Left kidney (tissue), 2 donors: ENCODE measurements around the gene CDKN2C. TPM values are rescaled to one million over a fixed set of nuclear protein-coding genes. Genes with fewer than 3 reads are reported as not detected.

ENCODE experiments used
- DNase-seq: peaks from one replicate; pipeline ENCODE4 v3.0.0-alpha.2; 2013
- polyA plus RNA-seq: library from polyadenylated mRNA; unstranded; fragments of 120-200 nt; gene quantifications from one replicate; pipeline ENCODE4 v1.2.1, GENCODE V29; 2013; ENCODE audit not compliant: insufficient read length

CDKN2C gene
- polyA plus RNA-seq, 1 donor: 12.4 TPM

GRCh38 chr1:50959913-50960844 is 9.9 kb upstream of the CDKN2C start, which contains the start of gene FAF1:
Gene FAF1, minus strand, starts transcription at chr1:50960267. Its CDS starts 456 bp downstream, at chr1:50959811.
- peak; percentile 95 for DNase-seq

GRCh38 chr1:50964863-50965262 is 5.2 kb upstream of the CDKN2C start:
- no peak for DNase-seq

- DNase-seq: no peak
Observed at GRCh38 chr1:50966991-50967390, 3.1 kb upstream of the CDKN2C start.

GRCh38 chr1:50967416-50968157 is 2.5 kb upstream of the CDKN2C start:
- no peak for DNase-seq

- peak; percentile 81 for DNase-seq
Observed at GRCh38 chr1:50968158-50968820, 1.8 kb upstream of the CDKN2C start.

- DNase-seq: no peak
Observed at GRCh38 chr1:50968821-50969610, 1.0 kb upstream of the CDKN2C start.

GRCh38 chr1:50970509-50970887 is 453 bp downstream of the CDKN2C start:
- DNase-seq: no peak

GRCh38 chr1:50970931-50971582 is 1.0 kb downstream of the CDKN2C start:
- DNase-seq: no peak

GRCh38 chr1:50971748-50972305 is 1.8 kb downstream of the CDKN2C start:
- DNase-seq: no peak

GRCh38 chr1:50972766-50973165 is 2.7 kb downstream of the CDKN2C start:
- DNase-seq: no peak

DNA sequence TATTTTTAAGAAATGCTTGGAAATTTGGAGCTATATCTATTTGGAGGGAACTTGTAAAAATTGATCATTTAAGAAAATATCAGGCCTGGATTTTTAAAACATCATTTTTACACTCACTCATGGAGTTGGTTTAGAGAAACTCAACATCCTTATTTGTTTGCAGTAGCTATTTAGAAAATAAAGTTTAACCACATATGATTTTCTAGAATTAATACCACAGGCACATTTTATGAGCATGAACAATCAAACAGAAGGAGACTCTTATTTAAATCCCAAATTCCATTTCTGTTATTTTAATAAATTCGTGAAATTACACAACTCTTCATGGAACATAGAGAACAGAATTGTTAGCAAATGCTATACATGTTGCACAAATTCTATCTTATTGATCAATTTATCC is 3.2 kb downstream of the CDKN2C start:
- DNase-seq: no peak

DNA sequence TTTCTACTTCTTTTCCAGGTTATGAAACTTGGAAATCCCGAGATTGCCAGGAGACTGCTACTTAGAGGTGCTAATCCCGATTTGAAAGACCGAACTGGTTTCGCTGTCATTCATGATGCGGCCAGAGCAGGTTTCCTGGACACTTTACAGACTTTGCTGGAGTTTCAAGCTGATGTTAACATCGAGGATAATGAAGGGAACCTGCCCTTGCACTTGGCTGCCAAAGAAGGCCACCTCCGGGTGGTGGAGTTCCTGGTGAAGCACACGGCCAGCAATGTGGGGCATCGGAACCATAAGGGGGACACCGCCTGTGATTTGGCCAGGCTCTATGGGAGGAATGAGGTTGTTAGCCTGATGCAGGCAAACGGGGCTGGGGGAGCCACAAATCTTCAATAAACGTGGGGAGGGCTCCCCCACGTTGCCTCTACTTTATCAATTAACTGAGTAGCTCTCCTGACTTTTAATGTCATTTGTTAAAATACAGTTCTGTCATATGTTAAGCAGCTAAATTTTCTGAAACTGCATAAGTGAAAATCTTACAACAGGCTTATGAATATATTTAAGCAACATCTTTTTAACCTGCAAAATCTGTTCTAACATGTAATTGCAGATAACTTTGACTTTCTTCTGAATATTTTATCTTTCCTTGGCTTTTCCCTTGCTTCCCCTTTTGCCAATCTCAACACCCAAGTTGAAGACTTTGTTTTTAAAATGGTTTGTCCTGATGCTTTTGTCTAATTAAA is 4.0 kb downstream of the CDKN2C start:
- DNase-seq: no peak

- DNase-seq: no peak
Observed at GRCh38 chr1:50974618-50974935, 4.5 kb downstream of the CDKN2C start.

GRCh38 chr1:50975436-50975835 is 5.4 kb downstream of the CDKN2C start:
- no peak for DNase-seq

- no peak for DNase-seq
Observed at GRCh38 chr1:50976111-50976889, 6.3 kb downstream of the CDKN2C start.

- no peak for DNase-seq
Observed at GRCh38 chr1:50976890-50977574, 7.0 kb downstream of the CDKN2C start.

DNA sequence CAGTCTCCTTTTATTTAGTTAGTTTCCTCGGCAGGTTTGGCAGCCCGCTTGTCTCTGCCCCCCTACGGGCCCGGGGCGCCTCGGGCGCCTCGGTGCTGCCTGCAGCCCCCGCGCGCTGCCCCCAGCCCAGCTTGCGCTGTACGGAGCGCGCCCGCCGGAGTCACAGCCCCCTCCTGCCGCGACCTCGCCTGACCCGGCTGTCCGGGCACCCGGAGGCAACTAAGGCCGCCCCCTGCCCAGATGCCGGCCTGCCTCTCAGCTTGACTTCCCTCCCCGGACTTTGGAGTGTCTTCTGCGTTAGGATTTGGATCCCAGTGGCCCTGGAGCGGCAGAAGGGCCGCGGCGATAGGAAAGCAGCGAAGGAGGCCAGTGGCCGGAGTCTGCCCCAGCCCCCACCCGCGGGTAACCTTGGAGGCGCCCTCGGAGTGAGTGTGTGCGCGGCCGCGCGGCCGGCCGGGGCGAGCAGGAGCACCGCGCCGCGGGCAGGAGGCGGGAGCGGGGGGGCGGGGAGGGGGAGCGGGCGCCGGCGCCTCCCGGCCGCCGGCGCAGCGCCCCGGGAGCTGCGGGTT is 7.6 kb downstream of the CDKN2C start:
- no peak for DNase-seq

DNA sequence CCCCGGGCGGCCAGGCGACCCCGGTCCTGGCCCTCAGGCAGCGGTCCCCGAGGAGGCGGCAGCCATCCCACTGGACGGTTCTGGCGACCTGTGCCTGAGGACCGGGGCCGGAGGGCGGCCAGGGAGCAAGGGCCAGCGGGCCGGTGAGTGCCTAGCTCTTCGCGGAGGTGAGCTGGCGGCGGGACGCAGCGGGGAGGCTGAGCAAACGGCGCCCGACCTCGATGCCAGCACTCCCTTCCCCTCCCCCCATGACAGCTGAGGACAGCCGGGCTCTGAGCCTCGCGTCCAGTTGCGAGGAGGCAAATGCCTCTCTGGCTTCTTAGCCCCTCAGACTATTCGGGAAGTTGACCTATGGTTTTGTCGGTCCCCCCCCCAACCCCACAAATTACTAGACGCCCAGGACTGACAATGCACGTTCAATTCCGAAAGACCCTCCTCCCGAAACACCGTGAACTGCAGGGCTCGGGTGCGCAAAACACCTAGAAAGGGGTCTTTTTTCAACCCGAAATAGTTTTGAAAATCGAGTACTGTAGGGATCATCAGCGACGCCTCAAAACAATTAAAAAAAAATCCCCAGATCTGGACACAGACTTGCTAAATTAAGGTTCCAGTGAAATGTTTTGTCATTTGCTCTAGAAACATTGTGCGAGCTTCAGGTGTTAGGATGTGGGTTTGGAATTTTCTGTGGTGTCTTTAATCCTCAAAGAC is 8.3 kb downstream of the CDKN2C start:
- no peak for DNase-seq
